H9 (cell line): ENCODE data around the gene KCNIP4. TPM values are rescaled to one million over a fixed set of nuclear protein-coding genes. Genes with fewer than 3 reads are reported as not detected.

Experiments used
- DNase-seq: peaks from one replicate; pipeline ENCODE4 v3.0.0-alpha.2; 2017
- H2AFZ ChIP-seq: one replicate; pipeline ENCODE4 v1.6.1; 2013; ENCODE audit warnings: mild to moderate bottlenecking, low read length, control low read depth, moderate library complexity
- H2AK5ac ChIP-seq: 2 replicates; pipeline ENCODE4 v1.6.1; 2013; ENCODE audit warnings: low read length, control low read depth, mixed read lengths; ENCODE audit not compliant: insufficient read length
- H2BK120ac ChIP-seq: one replicate; pipeline ENCODE4 v1.6.1; 2013; ENCODE audit warnings: low read depth, mild to moderate bottlenecking, low read length, control low read depth, inconsistent platforms; ENCODE audit not compliant: poor library complexity, severe bottlenecking
- H2BK12ac ChIP-seq: 2 replicates; pipeline ENCODE4 v1.6.1; 2013; ENCODE audit warnings: low read length, control low read depth, mixed read lengths, low read depth; ENCODE audit not compliant: insufficient read length
- H2BK15ac ChIP-seq: 2 replicates; pipeline ENCODE4 v1.6.1; 2013; ENCODE audit warnings: low read depth, low read length, control low read depth
- H2BK20ac ChIP-seq: one replicate; pipeline ENCODE4 v1.6.1; 2013; ENCODE audit warnings: low read depth, mild to moderate bottlenecking, low read length, control low read depth, inconsistent platforms; ENCODE audit not compliant: poor library complexity, severe bottlenecking
- H2BK5ac ChIP-seq: 2 replicates; pipeline ENCODE4 v1.6.1; 2013; ENCODE audit warnings: low read length, control low read depth, mixed read lengths; ENCODE audit not compliant: insufficient read length
- H3K14ac ChIP-seq: 2 replicates; pipeline ENCODE4 v1.6.1; 2013; ENCODE audit warnings: low read length, control low read depth; ENCODE audit not compliant: insufficient read depth
- H3K18ac ChIP-seq: 2 replicates; pipeline ENCODE4 v1.6.1; 2013; ENCODE audit warnings: low read depth, mild to moderate bottlenecking, mixed read lengths, low read length, control low read depth; ENCODE audit not compliant: insufficient read length
- H3K23ac ChIP-seq: 2 replicates; pipeline ENCODE4 v1.6.1; 2013; ENCODE audit warnings: low read length, control low read depth, mixed read lengths, low read depth; ENCODE audit not compliant: insufficient read length
- H3K23me2 ChIP-seq: 2 replicates; pipeline ENCODE4 v1.6.1; 2013; ENCODE audit warnings: low read depth, mild to moderate bottlenecking, mixed read lengths, low read length, control low read depth; ENCODE audit not compliant: insufficient read length, poor library complexity, severe bottlenecking
- H3K27ac ChIP-seq: 2 replicates; pipeline ENCODE4 v1.5.1; 2013; ENCODE audit warnings: low read length, control low read depth, mixed read lengths, low read depth; ENCODE audit not compliant: insufficient read length
- H3K27me3 ChIP-seq: 2 replicates; pipeline ENCODE4 v1.6.1; 2013; ENCODE audit warnings: low read length, control low read depth, inconsistent platforms; ENCODE audit not compliant: insufficient read depth
- H3K4ac ChIP-seq: 2 replicates; pipeline ENCODE4 v1.6.1; 2013; ENCODE audit warnings: low read depth, mild to moderate bottlenecking, control low read depth, inconsistent platforms, low read length, moderate library complexity
- H3K4me1 ChIP-seq: 2 replicates; pipeline ENCODE4 v1.6.1; 2013; ENCODE audit warnings: low read length, control low read depth, inconsistent platforms; ENCODE audit not compliant: insufficient read depth
- H3K4me2 ChIP-seq: 2 replicates; pipeline ENCODE4 v1.6.1; 2013; ENCODE audit warnings: low read length, control low read depth, mixed read lengths; ENCODE audit not compliant: insufficient read length, insufficient read depth
- H3K56ac ChIP-seq: 2 replicates; pipeline ENCODE4 v1.6.1; 2013; ENCODE audit warnings: low read depth, mild to moderate bottlenecking, mixed read lengths, low read length, control low read depth; ENCODE audit not compliant: insufficient read length
- H3K79me1 ChIP-seq: 2 replicates; pipeline ENCODE4 v1.6.1; 2013; ENCODE audit warnings: low read depth, mild to moderate bottlenecking, moderate library complexity, low read length, control low read depth, inconsistent platforms; ENCODE audit not compliant: insufficient read depth, poor library complexity, severe bottlenecking
- H3K79me2 ChIP-seq: 2 replicates; pipeline ENCODE4 v1.6.1; 2013; ENCODE audit warnings: low read length, control low read depth, inconsistent platforms; ENCODE audit not compliant: insufficient read depth
- H3K9ac ChIP-seq: 2 replicates; pipeline ENCODE4 v1.6.1; 2013; ENCODE audit warnings: low read length, control low read depth, mixed read lengths; ENCODE audit not compliant: insufficient read length; ENCODE audit errors: extremely low read depth
- H3K9me3 ChIP-seq: one replicate; pipeline ENCODE4 v1.6.1; 2013; ENCODE audit warnings: low read depth, low read length, inconsistent platforms; ENCODE audit not compliant: control insufficient read depth
- H3T11ph ChIP-seq: one replicate; pipeline ENCODE4 v1.6.1; 2013; ENCODE audit warnings: mild to moderate bottlenecking, low read length, control low read depth, inconsistent platforms
- H4K20me1 ChIP-seq: one replicate; pipeline ENCODE4 v1.6.1; 2013; ENCODE audit not compliant: control insufficient read depth, insufficient read length, insufficient read depth
- H4K5ac ChIP-seq: 2 replicates; pipeline ENCODE4 v1.6.1; 2013; ENCODE audit warnings: low read depth, mild to moderate bottlenecking, mixed read lengths, low read length, control low read depth; ENCODE audit not compliant: insufficient read length
- H4K8ac ChIP-seq: replicated peaks from 2 replicates; pipeline ENCODE4 v1.6.1; 2013; ENCODE audit warnings: low read length, control low read depth, mixed read lengths, low read depth; ENCODE audit not compliant: insufficient read length
- H4K91ac ChIP-seq: 2 replicates; pipeline ENCODE4 v1.6.1; 2013; ENCODE audit warnings: low read depth, mild to moderate bottlenecking, moderate library complexity, mixed read lengths, low read length, control low read depth; ENCODE audit not compliant: insufficient read length
- H3K27ac Mint-ChIP-seq, 3 experiments: 2 replicates in 2 of 3; 3 replicates in 1 of 3; pipeline ENCODE4 v1.8.0; 2020 to 2021; ENCODE audit warnings: mixed read lengths in 3 of 3, mild to moderate bottlenecking in 1 of 3, moderate library complexity in 1 of 3
- H3K27me3 Mint-ChIP-seq: 2 replicates; pipeline ENCODE4 v1.8.0; 2021; ENCODE audit warnings: low read depth, mild to moderate bottlenecking, moderate library complexity, mixed read lengths
- H3K36me3 Mint-ChIP-seq, 3 experiments: 2 replicates in 2 of 3; 3 replicates in 1 of 3; pipeline ENCODE4 v1.8.0; 2020 to 2021; ENCODE audit warnings: low read depth in 3 of 3, mixed read lengths in 3 of 3; ENCODE audit not compliant: insufficient read depth in 1 of 3
- H3K4me1 Mint-ChIP-seq, 2 experiments: 2 replicates each; pipeline ENCODE4 v1.8.0; 2020; ENCODE audit warnings: mixed read lengths in 2 of 2
- H3K4me3 Mint-ChIP-seq, 2 experiments: 2 replicates in 1 of 2; 3 replicates in 1 of 2; pipeline ENCODE4 v1.8.0; 2020 to 2021; ENCODE audit warnings: mild to moderate bottlenecking in 2 of 2, mixed read lengths in 2 of 2, moderate library complexity in 1 of 2
- H3K9me3 Mint-ChIP-seq, 2 experiments: 2 replicates in 1 of 2; 3 replicates in 1 of 2; pipeline ENCODE4 v1.8.0; 2020; ENCODE audit warnings: mild to moderate bottlenecking in 2 of 2, mixed read lengths in 2 of 2, moderate library complexity in 1 of 2
- WGBS: extraction: QIAGEN DNeasy Blood & Tissue Kit; methylation state at CpG from one replicate; pipeline ENCODE4 v1.1.7; 2013; ENCODE audit warnings: missing lambda C conversion rate, low lambda C conversion rate, mixed read lengths; ENCODE audit not compliant: insufficient read length; ENCODE audit errors: extremely low coverage; 5-methylcytosine and 5-hydroxymethylcytosine counted together
- total RNA-seq: library from RNA; stranded (reverse); gene quantifications from 2 replicates; pipeline ENCODE4 v1.2.1, GENCODE V29; 2021
- TF ChIP-seq, protein P1 (sequence below): fragments of 200-600 bp; sonication (generic); conservative IDR thresholded peaks from 3 replicates; pipeline ENCODE4 v1.8.0; 2021; ENCODE audit warnings: antibody characterized with exemption, mild to moderate bottlenecking

The KCNIP4 gene
- total RNA-seq, 1 experiment from 2014 or later: not detected

DNA sequence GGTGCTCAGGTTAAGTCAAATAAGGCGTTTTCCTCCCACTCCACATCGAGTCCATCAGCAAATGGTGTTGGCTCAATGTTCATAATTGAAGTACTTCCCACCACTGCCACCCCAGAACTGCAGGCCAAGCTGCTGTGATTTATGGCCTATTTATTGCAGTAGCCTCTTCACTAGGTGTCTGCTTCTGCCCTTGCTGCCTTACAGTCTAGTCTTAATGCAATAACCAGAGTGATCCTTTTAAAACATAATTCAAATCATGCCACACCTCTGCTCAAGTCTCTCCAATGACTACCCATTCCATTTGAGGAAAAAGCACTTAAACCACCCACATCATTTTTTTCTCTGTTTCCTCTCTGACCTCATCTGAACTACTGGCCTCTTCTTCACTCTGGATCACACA is 220.3 kb downstream of the KCNIP4 start:
- TF ChIP-seq, protein P1, sequence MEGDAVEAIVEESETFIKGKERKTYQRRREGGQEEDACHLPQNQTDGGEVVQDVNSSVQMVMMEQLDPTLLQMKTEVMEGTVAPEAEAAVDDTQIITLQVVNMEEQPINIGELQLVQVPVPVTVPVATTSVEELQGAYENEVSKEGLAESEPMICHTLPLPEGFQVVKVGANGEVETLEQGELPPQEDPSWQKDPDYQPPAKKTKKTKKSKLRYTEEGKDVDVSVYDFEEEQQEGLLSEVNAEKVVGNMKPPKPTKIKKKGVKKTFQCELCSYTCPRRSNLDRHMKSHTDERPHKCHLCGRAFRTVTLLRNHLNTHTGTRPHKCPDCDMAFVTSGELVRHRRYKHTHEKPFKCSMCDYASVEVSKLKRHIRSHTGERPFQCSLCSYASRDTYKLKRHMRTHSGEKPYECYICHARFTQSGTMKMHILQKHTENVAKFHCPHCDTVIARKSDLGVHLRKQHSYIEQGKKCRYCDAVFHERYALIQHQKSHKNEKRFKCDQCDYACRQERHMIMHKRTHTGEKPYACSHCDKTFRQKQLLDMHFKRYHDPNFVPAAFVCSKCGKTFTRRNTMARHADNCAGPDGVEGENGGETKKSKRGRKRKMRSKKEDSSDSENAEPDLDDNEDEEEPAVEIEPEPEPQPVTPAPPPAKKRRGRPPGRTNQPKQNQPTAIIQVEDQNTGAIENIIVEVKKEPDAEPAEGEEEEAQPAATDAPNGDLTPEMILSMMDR: no peak
- no peak overlapping the region for H2AFZ ChIP-seq
- H2BK120ac ChIP-seq: no peak overlapping the region
- no peak overlapping the region for H3K18ac ChIP-seq
- no peaks in the 10 kb centered on the region for H3K23me2 ChIP-seq
- H4K5ac ChIP-seq: no peak overlapping the region
- H4K20me1 ChIP-seq: no peaks in the 10 kb centered on the region
- H3K79me1 ChIP-seq: no peaks in the 10 kb centered on the region
- no peaks in the 10 kb centered on the region for H3K27me3 ChIP-seq
- Mint-ChIP-seq H3K27ac (no peak overlapping the region), H3K36me3 (no peaks in the 10 kb centered on the region), H3K4me3 (no peak overlapping the region), H3K4me1 (no peaks in the 10 kb centered on the region), H3K9me3 (no peaks in the 10 kb centered on the region), H3K27me3 (no peaks in the 10 kb centered on the region)
- no peak overlapping the region; the same call in 1 of the 2 replicates for H3K14ac ChIP-seq
- H2BK15ac ChIP-seq: no peak overlapping the region
- H3K4ac ChIP-seq: no peak overlapping the region
- no peak overlapping the region for H3K4me2 ChIP-seq
- no peak overlapping the region for H2BK12ac ChIP-seq
- H2BK20ac ChIP-seq: no peak overlapping the region
- H2BK5ac ChIP-seq: no peak overlapping the region
- H4K8ac ChIP-seq: no peak overlapping the region
- H3K9me3 ChIP-seq: no peaks in the 10 kb centered on the region
- no peak overlapping the region for H3K56ac ChIP-seq
- no peak for DNase-seq
- H4K91ac ChIP-seq: no peak overlapping the region
- H3K79me2 ChIP-seq: no peaks in the 10 kb centered on the region
- no peaks in the 10 kb centered on the region for H3K4me1 ChIP-seq
- no peak overlapping the region for H3K23ac ChIP-seq
- H3T11ph ChIP-seq: no peak overlapping the region
- no peak overlapping the region for H2AK5ac ChIP-seq
- no peak overlapping the region for H3K9ac ChIP-seq
- H3K27ac ChIP-seq: no peak overlapping the region
- WGBS: no CpG with 5 or more reads among the region's 2 CpGs
